ENCODE measurements around the gene SPEG.

GRCh38 chr2:219436491-219436890, 1.8 kb downstream of the SPEG start:
- TF ChIP-seq CTCF (IDR thresholded peaks at IDR 0.05; ENCODE audit: low read depth, low read length) (no peak), EZH2phosphoT487 (IDR thresholded peaks at IDR 0.05; ENCODE audit: low read depth) (no peak)

Data from OCI-LY3 (cell line).